ENCODE measurements around the gene SLC38A4. TPM values are rescaled to one million over a fixed set of nuclear protein-coding genes. Genes with fewer than 3 reads are reported as not detected.
A peak's percentile ranks its signal among the peaks of the same experiment; 100 is the strongest.

The SLC38A4 gene
- total and polyA plus RNA-seq, 9 of the 15 experiments (the other 6 are each of a cell fraction or from before 2014, with no cell fraction given): 0.16 TPM; not detected in 8

DNA sequence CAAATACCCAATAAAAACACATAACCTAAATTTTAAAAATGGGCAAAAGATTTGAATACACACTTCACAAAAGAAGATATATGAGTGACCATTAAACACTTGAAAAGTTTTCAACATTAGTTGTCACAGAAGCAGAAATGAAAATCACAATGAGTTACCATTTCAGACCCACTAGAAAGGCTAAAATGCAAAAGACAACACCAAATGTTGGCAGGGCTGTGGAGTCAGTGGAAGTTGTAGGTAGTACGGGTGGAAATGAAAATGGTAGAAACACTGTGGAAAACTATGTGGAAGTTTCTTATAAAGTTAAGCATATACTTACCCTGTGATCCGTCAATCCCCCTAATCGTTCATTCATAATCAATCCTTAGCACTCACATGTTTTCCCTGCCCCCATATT, 61.8 kb downstream of the SLC38A4 start:
- FAIRE-seq (no peak), ATAC-seq (no peak), DNase-seq (ENCODE audit: extremely low read depth in 1 of 4, low spot score in 3 of 4) (no peak)
- Histone ChIP-seq H3K4me1 (replicated peaks in 1 of 2; ENCODE audit: control insufficient read depth in 2 of 2, insufficient read depth in 2 of 2, low read length in 2 of 2) (no peaks in the 10 kb centered on the region), H3K27ac (ENCODE audit: extremely low read depth, low read depth, low read length) (no peak overlapping the region), H3K27me3 (ENCODE audit: control insufficient read depth in 2 of 2, insufficient read depth in 2 of 2, low read length in 2 of 2) (no peaks in the 10 kb centered on the region), H3K9me3 (replicated peaks; ENCODE audit: control insufficient read depth, insufficient read depth, low read depth, low read length) (no peaks in the 10 kb centered on the region), H2AFZ (ENCODE audit: low read depth, low read length) (no peak overlapping the region), H4K20me1 (replicated peaks; ENCODE audit: control insufficient read depth, insufficient read depth, low read length) (no peaks in the 10 kb centered on the region), H3K4me3 (no peak overlapping the region), H3K36me3 (ENCODE audit: control insufficient read depth, insufficient read depth, low read length) (no peaks in the 10 kb centered on the region), H3K9me1 (ENCODE audit: control insufficient read depth, insufficient read depth, low read length) (no peaks in the 10 kb centered on the region), H3K4me2 (ENCODE audit: insufficient read depth, low read length) (no peak overlapping the region), H3K79me2 (ENCODE audit: control insufficient read depth, insufficient read depth, low read length) (no peaks in the 10 kb centered on the region), H3K9ac (ENCODE audit: insufficient read depth in 1 of 2, low read depth in 2 of 2, low read length in 2 of 2) (no peak overlapping the region)
- no TSS peak for BruUV-seq (replicated peaks)
- TF ChIP-seq RBM25 (IDR thresholded peaks at IDR 0.05; ENCODE audit: low read depth, low read length, severe bottlenecking): peak; percentile 23
- TF ChIP-seq, protein P1, sequence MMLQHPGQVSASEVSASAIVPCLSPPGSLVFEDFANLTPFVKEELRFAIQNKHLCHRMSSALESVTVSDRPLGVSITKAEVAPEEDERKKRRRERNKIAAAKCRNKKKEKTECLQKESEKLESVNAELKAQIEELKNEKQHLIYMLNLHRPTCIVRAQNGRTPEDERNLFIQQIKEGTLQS (IDR thresholded peaks at IDR 0.05): no peak
- TF ChIP-seq, protein P1 (CRISPR knock-in tag; conservative IDR thresholded peaks at IDR 0.05): no peak
- in situ Hi-C loops (cut with MboI) (no loop called here), intact Hi-C loops (cut with micrococcal nuclease) (no loop called here)
- 1% methylated on average over 3 of the region's 3 CpGs for WGBS (ENCODE audit: insufficient coverage, low coverage, missing lambda C conversion rate)
- POLR2A ChIA-PET: no interaction called here
- CTCF ChIA-PET (ENCODE audit: low intra/inter-chr PET ratio): no interaction called here

DNA sequence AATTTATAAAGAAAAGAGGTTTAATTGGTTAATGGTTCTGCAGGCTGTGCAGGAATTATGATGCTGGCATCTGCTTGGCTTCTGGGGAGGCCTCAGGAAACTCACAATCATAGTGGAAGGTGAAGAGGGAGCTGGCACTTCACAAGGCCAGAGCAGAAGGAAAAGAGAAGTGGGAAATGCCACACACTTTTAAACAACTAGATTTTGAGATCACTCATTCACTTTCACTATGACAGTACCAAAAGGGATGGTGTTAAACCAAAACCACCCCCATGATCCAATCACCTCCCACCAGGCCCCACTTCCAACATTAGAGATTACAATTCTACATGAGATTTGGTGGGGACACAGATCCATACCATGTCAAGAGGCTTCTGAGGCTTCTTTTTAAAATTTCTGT, 62.6 kb downstream of the SLC38A4 start:
- in situ Hi-C loops (cut with MboI): no loop called here
- ATAC-seq (no peak), FAIRE-seq (no peak), DNase-seq (ENCODE audit: extremely low read depth in 1 of 4, low spot score in 3 of 4) (no peak)
- Histone ChIP-seq H3K79me2 (ENCODE audit: control insufficient read depth, insufficient read depth, low read length) (no peaks in the 10 kb centered on the region), H4K20me1 (replicated peaks; ENCODE audit: control insufficient read depth, insufficient read depth, low read length) (no peaks in the 10 kb centered on the region), H3K9me1 (ENCODE audit: control insufficient read depth, insufficient read depth, low read length) (no peaks in the 10 kb centered on the region), H3K9me3 (replicated peaks; ENCODE audit: control insufficient read depth, insufficient read depth, low read depth, low read length) (no peaks in the 10 kb centered on the region), H3K27ac (ENCODE audit: extremely low read depth, low read depth, low read length) (no peak overlapping the region), H3K9ac (ENCODE audit: insufficient read depth in 1 of 2, low read depth in 2 of 2, low read length in 2 of 2) (no peak overlapping the region), H3K36me3 (ENCODE audit: control insufficient read depth, insufficient read depth, low read length) (no peaks in the 10 kb centered on the region), H3K27me3 (ENCODE audit: control insufficient read depth in 2 of 2, insufficient read depth in 2 of 2, low read length in 2 of 2) (no peaks in the 10 kb centered on the region), H3K4me2 (ENCODE audit: insufficient read depth, low read length) (no peak overlapping the region), H2AFZ (ENCODE audit: low read depth, low read length) (no peak overlapping the region), H3K4me1 (replicated peaks in 1 of 2; ENCODE audit: control insufficient read depth in 2 of 2, insufficient read depth in 2 of 2, low read length in 2 of 2) (no peaks in the 10 kb centered on the region), H3K4me3 (no peak overlapping the region)
- ChIA-PET POLR2A (no interaction called here), CTCF (ENCODE audit: low intra/inter-chr PET ratio) (no interaction called here)
- intact Hi-C loops (cut with micrococcal nuclease): no loop called here
- BruUV-seq (replicated peaks): no TSS peak
- TF ChIP-seq ZNF583 (CRISPR knock-in tag; IDR thresholded peaks at IDR 0.05) (no peak), SNIP1 (IDR thresholded peaks at IDR 0.05; ENCODE audit: low read depth) (no peak), GTF2E2 (tag; IDR thresholded peaks at IDR 0.05) (no peak), MTF1 (CRISPR knock-in tag; IDR thresholded peaks at IDR 0.05; ENCODE audit: borderline replicate concordance) (no peak)
- TF ChIP-seq, protein P1 (IDR thresholded peaks at IDR 0.05): no peak
- TF ChIP-seq, protein P1 (CRISPR knock-in tag; conservative IDR thresholded peaks at IDR 0.05): no peak
- TF ChIP-seq, protein P2, sequence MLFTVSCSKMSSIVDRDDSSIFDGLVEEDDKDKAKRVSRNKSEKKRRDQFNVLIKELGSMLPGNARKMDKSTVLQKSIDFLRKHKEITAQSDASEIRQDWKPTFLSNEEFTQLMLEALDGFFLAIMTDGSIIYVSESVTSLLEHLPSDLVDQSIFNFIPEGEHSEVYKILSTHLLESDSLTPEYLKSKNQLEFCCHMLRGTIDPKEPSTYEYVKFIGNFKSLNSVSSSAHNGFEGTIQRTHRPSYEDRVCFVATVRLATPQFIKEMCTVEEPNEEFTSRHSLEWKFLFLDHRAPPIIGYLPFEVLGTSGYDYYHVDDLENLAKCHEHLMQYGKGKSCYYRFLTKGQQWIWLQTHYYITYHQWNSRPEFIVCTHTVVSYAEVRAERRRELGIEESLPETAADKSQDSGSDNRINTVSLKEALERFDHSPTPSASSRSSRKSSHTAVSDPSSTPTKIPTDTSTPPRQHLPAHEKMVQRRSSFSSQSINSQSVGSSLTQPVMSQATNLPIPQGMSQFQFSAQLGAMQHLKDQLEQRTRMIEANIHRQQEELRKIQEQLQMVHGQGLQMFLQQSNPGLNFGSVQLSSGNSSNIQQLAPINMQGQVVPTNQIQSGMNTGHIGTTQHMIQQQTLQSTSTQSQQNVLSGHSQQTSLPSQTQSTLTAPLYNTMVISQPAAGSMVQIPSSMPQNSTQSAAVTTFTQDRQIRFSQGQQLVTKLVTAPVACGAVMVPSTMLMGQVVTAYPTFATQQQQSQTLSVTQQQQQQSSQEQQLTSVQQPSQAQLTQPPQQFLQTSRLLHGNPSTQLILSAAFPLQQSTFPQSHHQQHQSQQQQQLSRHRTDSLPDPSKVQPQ (CRISPR knock-in tag; IDR thresholded peaks at IDR 0.05; ENCODE audit: borderline replicate concordance): no peak
- TF ChIP-seq, protein P3, sequence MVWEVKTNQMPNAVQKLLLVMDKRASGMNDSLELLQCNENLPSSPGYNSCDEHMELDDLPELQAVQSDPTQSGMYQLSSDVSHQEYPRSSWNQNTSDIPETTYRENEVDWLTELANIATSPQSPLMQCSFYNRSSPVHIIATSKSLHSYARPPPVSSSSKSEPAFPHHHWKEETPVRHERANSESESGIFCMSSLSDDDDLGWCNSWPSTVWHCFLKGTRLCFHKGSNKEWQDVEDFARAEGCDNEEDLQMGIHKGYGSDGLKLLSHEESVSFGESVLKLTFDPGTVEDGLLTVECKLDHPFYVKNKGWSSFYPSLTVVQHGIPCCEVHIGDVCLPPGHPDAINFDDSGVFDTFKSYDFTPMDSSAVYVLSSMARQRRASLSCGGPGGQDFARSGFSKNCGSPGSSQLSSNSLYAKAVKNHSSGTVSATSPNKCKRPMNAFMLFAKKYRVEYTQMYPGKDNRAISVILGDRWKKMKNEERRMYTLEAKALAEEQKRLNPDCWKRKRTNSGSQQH (CRISPR knock-in tag; IDR thresholded peaks at IDR 0.05): no peak
